ENCODE data around the gene NFIB.

DNA sequence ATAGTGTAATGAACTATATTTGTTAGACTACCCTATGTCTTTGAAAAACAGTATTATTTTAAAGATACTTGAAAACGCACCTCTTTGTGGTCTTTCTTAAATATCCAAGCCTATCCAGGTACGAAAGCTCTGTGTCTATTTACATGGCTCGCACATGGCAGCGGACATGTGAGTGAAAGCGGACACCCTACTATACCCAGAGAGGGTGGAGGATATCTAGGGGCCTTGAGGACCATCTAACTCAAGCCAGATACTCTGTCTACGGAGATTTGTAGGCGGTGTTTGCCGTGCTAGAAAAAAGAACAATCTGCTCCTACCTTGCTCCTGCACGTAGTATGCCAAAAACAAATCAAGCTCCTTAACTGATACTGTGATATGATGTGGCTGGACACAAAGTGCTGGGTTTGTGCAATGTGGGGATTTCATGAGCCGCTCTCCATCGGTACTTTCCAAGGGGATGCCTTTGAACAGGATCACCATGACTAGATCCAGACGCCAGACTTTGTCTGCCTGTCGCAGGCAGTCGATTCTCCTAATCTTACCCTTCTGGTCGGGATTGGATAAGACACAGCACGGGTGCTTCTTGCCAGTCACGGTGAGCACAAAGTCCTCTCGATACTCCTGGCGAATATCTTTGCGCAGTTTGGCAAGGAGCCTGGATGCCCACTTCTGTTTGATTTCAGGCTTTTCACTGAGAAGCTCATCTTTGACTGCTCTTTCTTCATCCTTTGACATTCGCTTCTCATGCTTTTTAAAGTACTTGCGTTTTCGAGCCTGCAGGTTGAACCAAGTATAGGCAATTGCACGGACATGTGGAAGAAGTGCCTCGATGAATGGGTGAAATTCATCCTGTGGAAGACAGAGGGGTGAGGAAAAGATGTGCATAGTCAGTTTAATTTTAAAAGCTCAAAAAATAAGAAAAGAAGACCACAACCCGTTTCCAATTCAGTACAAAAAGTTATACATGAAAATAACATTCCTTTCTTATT lies 7.0 kb downstream of the NFIB start:
- TF ChIP-seq, protein P1, sequence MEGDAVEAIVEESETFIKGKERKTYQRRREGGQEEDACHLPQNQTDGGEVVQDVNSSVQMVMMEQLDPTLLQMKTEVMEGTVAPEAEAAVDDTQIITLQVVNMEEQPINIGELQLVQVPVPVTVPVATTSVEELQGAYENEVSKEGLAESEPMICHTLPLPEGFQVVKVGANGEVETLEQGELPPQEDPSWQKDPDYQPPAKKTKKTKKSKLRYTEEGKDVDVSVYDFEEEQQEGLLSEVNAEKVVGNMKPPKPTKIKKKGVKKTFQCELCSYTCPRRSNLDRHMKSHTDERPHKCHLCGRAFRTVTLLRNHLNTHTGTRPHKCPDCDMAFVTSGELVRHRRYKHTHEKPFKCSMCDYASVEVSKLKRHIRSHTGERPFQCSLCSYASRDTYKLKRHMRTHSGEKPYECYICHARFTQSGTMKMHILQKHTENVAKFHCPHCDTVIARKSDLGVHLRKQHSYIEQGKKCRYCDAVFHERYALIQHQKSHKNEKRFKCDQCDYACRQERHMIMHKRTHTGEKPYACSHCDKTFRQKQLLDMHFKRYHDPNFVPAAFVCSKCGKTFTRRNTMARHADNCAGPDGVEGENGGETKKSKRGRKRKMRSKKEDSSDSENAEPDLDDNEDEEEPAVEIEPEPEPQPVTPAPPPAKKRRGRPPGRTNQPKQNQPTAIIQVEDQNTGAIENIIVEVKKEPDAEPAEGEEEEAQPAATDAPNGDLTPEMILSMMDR (optimal IDR thresholded peaks at IDR 0.05 in 1 of 3, IDR thresholded peaks at IDR 0.05 in 1 of 3, conservative IDR thresholded peaks at IDR 0.05 in 1 of 3; ENCODE audit: extremely low read depth in 1 of 3, insufficient read depth in 2 of 3, low read length in 3 of 3), result no peak
- TF ChIP-seq EZH2 (IDR thresholded peaks at IDR 0.05; ENCODE audit: low read length), result no peak

Data from keratinocyte (primary cell).